ENCODE measurements around the gene HLCS. TPM values are rescaled to one million over a fixed set of nuclear protein-coding genes. Genes with fewer than 3 reads are reported as not detected.

Gene HLCS
- total RNA-seq, 4 donors from 2014 or later, result 3.1 to 19.4 (median 8.9) TPM

- intact Hi-C loops (cut with DNase I; ENCODE audit: low total_unique reads), result no loop called here
- no peak overlapping the region for H3K4me3 ChIP-seq (ENCODE audit: low read depth, poor library complexity, severe bottlenecking)
- no peak for DNase-seq (ENCODE audit: low spot score in 2 of 2)
- 93 to 97% methylated on average over 3 of the region's 3 CpGs for WGBS, 2 donors
- TF ChIP-seq CTCF (IDR thresholded peaks at IDR 0.05) (no peak), POLR2A (IDR thresholded peaks at IDR 0.05) (no peak)
These were observed 109.8 kb downstream of the HLCS start for GRCh38 chr21:36856643-36857042.

GRCh38 chr21:36854391-36854790 lies 112.1 kb downstream of the HLCS start:
- WGBS, 2 donors, result 58 to 63% methylated on average over 5 of the region's 5 CpGs
- no peak for DNase-seq (ENCODE audit: low spot score in 2 of 2)
- TF ChIP-seq POLR2A (IDR thresholded peaks at IDR 0.05) (no peak), CTCF (IDR thresholded peaks at IDR 0.05) (no peak)
- intact Hi-C loops (cut with DNase I; ENCODE audit: low total_unique reads), result no loop called here
- no peak overlapping the region for H3K4me3 ChIP-seq (ENCODE audit: low read depth, poor library complexity, severe bottlenecking)

GRCh38 chr21:36852864-36853263 lies 113.6 kb downstream of the HLCS start:
- H3K4me3 ChIP-seq (ENCODE audit: low read depth, poor library complexity, severe bottlenecking), result no peak overlapping the region
- WGBS, 2 donors, result 82 to 90% methylated on average over 4 of the region's 4 CpGs
- intact Hi-C loops (cut with DNase I; ENCODE audit: low total_unique reads), result no loop called here
- no peak for DNase-seq (ENCODE audit: low spot score in 2 of 2)
- TF ChIP-seq POLR2A (IDR thresholded peaks at IDR 0.05) (no peak), CTCF (IDR thresholded peaks at IDR 0.05) (no peak)

- DNase-seq (ENCODE audit: low spot score in 2 of 2), result no peak
- no peak overlapping the region for H3K4me3 ChIP-seq (ENCODE audit: low read depth, poor library complexity, severe bottlenecking)
- intact Hi-C loops (cut with DNase I; ENCODE audit: low total_unique reads), result no loop called here
- WGBS, 2 donors, result 67 to 74% methylated on average over 1 of the region's 1 CpG
- TF ChIP-seq POLR2A (IDR thresholded peaks at IDR 0.05) (no peak), CTCF (IDR thresholded peaks at IDR 0.05) (no peak)
These were observed 114.2 kb downstream of the HLCS start for GRCh38 chr21:36852293-36852692.

GRCh38 chr21:36851121-36851520 lies 115.3 kb downstream of the HLCS start:
- no peak for DNase-seq (ENCODE audit: low spot score in 2 of 2)
- intact Hi-C loops (cut with DNase I; ENCODE audit: low total_unique reads), result no loop called here
- WGBS, 2 donors, result 95 to 96% methylated on average over 5 of the region's 5 CpGs
- no peak overlapping the region for H3K4me3 ChIP-seq (ENCODE audit: low read depth, poor library complexity, severe bottlenecking)
- TF ChIP-seq CTCF (IDR thresholded peaks at IDR 0.05) (no peak), POLR2A (IDR thresholded peaks at IDR 0.05) (no peak)

- H3K4me3 ChIP-seq (ENCODE audit: low read depth, poor library complexity, severe bottlenecking), result no peak overlapping the region
- no peak for DNase-seq (ENCODE audit: low spot score in 2 of 2)
- no peak for TF ChIP-seq POLR2A (IDR thresholded peaks at IDR 0.05)
- no peak for TF ChIP-seq CTCF (IDR thresholded peaks at IDR 0.05)
- intact Hi-C loops (cut with DNase I; ENCODE audit: low total_unique reads), result no loop called here
- 95 to 96% methylated on average over 8 of the region's 8 CpGs for WGBS, 2 donors
These were observed 116.1 kb downstream of the HLCS start for GRCh38 chr21:36850372-36850771.
